Activated CD4-positive, alpha-beta memory T cell treated with anti-CD3 and anti-CD28 coated beads for 36 hours (primary cell): ENCODE results near the gene UTP25. TPM values are rescaled to one million over a fixed set of nuclear protein-coding genes. Genes with fewer than 3 reads are reported as not detected.
"Not testable (repeated sequence)": the region's sequence is repeated elsewhere in the genome, so short reads cannot be mapped to it uniquely, and the experiment has no call there.

Experiments
- CTCF ChIA-PET: fragments of 350-600 bp; sonication (Branson Sonifier 250); formaldehyde crosslinking; loops from one replicate; lab custom pipeline; 2021; ENCODE audit warnings: antibody characterized with exemption, inconsistent platforms; lab: Charles Lee
- POLR2A ChIA-PET: fragments of 350-600 bp; sonication (Branson Sonifier 250); formaldehyde crosslinking; loops from one replicate; lab custom pipeline; 2021; ENCODE audit warnings: antibody characterized with exemption; lab: Charles Lee
- DNase-seq: peaks from one replicate; pipeline ENCODE4 v3.0.0-alpha.2; 2020
- H3K27ac Mint-ChIP-seq: one replicate; pipeline ENCODE4 v1.8.0; 2021; ENCODE audit warnings: mixed read lengths
- H3K27me3 Mint-ChIP-seq: one replicate; pipeline ENCODE4 v1.8.0; 2021; ENCODE audit warnings: mixed read lengths
- H3K36me3 Mint-ChIP-seq: one replicate; pipeline ENCODE4 v1.8.0; 2021; ENCODE audit warnings: mixed read lengths
- H3K4me1 Mint-ChIP-seq: one replicate; pipeline ENCODE4 v1.8.0; 2021; ENCODE audit warnings: low read depth, mixed read lengths
- H3K4me3 Mint-ChIP-seq: one replicate; pipeline ENCODE4 v1.8.0; 2021; ENCODE audit warnings: mild to moderate bottlenecking, mixed read lengths
- H3K9me3 Mint-ChIP-seq: one replicate; pipeline ENCODE4 v1.8.0; 2021; ENCODE audit warnings: mixed read lengths
- intact Hi-C: fragments of 100-400 bp; cut with micrococcal nuclease; formaldehyde crosslinking; loops from one replicate; pipeline ENCODE4 v1.15.1; 2023
- total RNA-seq, 2 experiments: library from RNA; stranded (reverse); gene quantifications; one replicate each; pipeline ENCODE4 v1.2.3, GENCODE V29; 2021

UTP25 gene
- total RNA-seq, 2 experiments from 2014 or later = 6.6 to 7.1 TPM

GRCh38 chr1:209790286-209791193 lies 37.2 kb upstream of the UTP25 start:
- peaks cover 15% of the 10 kb centered on the region for H3K27me3 Mint-ChIP-seq
- no peak overlapping the region for H3K27ac Mint-ChIP-seq
- ChIA-PET POLR2A (no interaction called here), CTCF (interaction anchor here (1.9 kb wide), 1 partner anchor 33 kb away, joined by 6 read pairs; no protein-coding TSS in a partner anchor)
- no peaks in the 10 kb centered on the region for H3K9me3 Mint-ChIP-seq
- H3K4me1 Mint-ChIP-seq = peaks cover 3% of the 10 kb centered on the region
- DNase-seq = no peak
- H3K36me3 Mint-ChIP-seq = no peaks in the 10 kb centered on the region
- H3K4me3 Mint-ChIP-seq = no peak overlapping the region
- intact Hi-C loops = no loop called here

GRCh38 chr1:209791920-209792319 lies 35.9 kb upstream of the UTP25 start:
- no peaks in the 10 kb centered on the region for H3K36me3 Mint-ChIP-seq
- no peak for DNase-seq
- CTCF ChIA-PET = interaction anchor here (1.9 kb wide), 1 partner anchor 31 kb away, joined by 6 read pairs; no protein-coding TSS in a partner anchor
- POLR2A ChIA-PET = no interaction called here
- intact Hi-C loops = no loop called here
- H3K27ac Mint-ChIP-seq = no peak overlapping the region
- H3K4me1 Mint-ChIP-seq = peaks cover 3% of the 10 kb centered on the region
- H3K27me3 Mint-ChIP-seq = peaks cover 16% of the 10 kb centered on the region
- H3K4me3 Mint-ChIP-seq = no peak overlapping the region
- H3K9me3 Mint-ChIP-seq = no peaks in the 10 kb centered on the region

- H3K9me3 Mint-ChIP-seq, H3K4me1 Mint-ChIP-seq, H3K36me3 Mint-ChIP-seq, POLR2A ChIA-PET, DNase-seq, intact Hi-C loops, H3K27ac Mint-ChIP-seq, CTCF ChIA-PET, H3K4me3 Mint-ChIP-seq: not testable (repeated sequence)
- H3K27me3 Mint-ChIP-seq = peaks cover 13% of the 10 kb centered on the region
Measured at GRCh38 chr1:209793711-209794110, 34.1 kb upstream of the UTP25 start.

- Mint-ChIP-seq H3K4me3 (no peak overlapping the region), H3K9me3 (no peaks in the 10 kb centered on the region), H3K36me3 (no peaks in the 10 kb centered on the region), H3K27ac (no peak overlapping the region), H3K27me3 (peaks cover 13% of the 10 kb centered on the region), H3K4me1 (no peaks in the 10 kb centered on the region)
- intact Hi-C loops = no loop called here
- no peak for DNase-seq
- ChIA-PET CTCF (interaction anchor here (1.7 kb wide), 1 partner anchor 25 kb away, joined by 8 read pairs; no protein-coding TSS in a partner anchor), POLR2A (no interaction called here)
Measured at GRCh38 chr1:209797978-209798639, 29.7 kb upstream of the UTP25 start.

- no peak for DNase-seq
- Mint-ChIP-seq H3K27me3 (peaks cover 6% of the 10 kb centered on the region), H3K27ac (no peak overlapping the region), H3K9me3 (no peaks in the 10 kb centered on the region), H3K36me3 (no peaks in the 10 kb centered on the region), H3K4me3 (no peak overlapping the region), H3K4me1 (peaks cover 7% of the 10 kb centered on the region)
- intact Hi-C loops = no loop called here
- ChIA-PET CTCF (interaction anchor here (4.5 kb wide), 1 partner anchor 22 kb away, joined by 29 read pairs; no protein-coding TSS in a partner anchor), POLR2A (no interaction called here)
Measured at GRCh38 chr1:209800984-209801834, 26.6 kb upstream of the UTP25 start.

GRCh38 chr1:209802117-209802779 lies 25.5 kb upstream of the UTP25 start:
- no peak overlapping the region for H3K4me3 Mint-ChIP-seq
- H3K4me1 Mint-ChIP-seq = peaks cover 9% of the 10 kb centered on the region
- no peak overlapping the region for H3K27ac Mint-ChIP-seq
- peaks cover 5% of the 10 kb centered on the region for H3K27me3 Mint-ChIP-seq
- H3K9me3 Mint-ChIP-seq = no peaks in the 10 kb centered on the region
- H3K36me3 Mint-ChIP-seq = no peaks in the 10 kb centered on the region
- CTCF ChIA-PET = interaction anchor here (4.5 kb wide), 1 partner anchor 21 kb away, joined by 29 read pairs; no protein-coding TSS in a partner anchor
- no peak for DNase-seq
- POLR2A ChIA-PET = no interaction called here
- intact Hi-C loops = no loop called here

- no peaks in the 10 kb centered on the region for H3K36me3 Mint-ChIP-seq
- peaks cover 9% of the 10 kb centered on the region for H3K4me1 Mint-ChIP-seq
- ChIA-PET CTCF (interaction anchor here (4.5 kb wide), 1 partner anchor 20 kb away, joined by 29 read pairs; no protein-coding TSS in a partner anchor), POLR2A (no interaction called here)
- H3K27me3 Mint-ChIP-seq = peaks cover 5% of the 10 kb centered on the region
- no peak overlapping the region for H3K4me3 Mint-ChIP-seq
- no peak for DNase-seq
- no peaks in the 10 kb centered on the region for H3K9me3 Mint-ChIP-seq
- intact Hi-C loops = no loop called here
- H3K27ac Mint-ChIP-seq = no peak overlapping the region
Measured at GRCh38 chr1:209802780-209803152, 25.0 kb upstream of the UTP25 start.

- peaks cover 5% of the 10 kb centered on the region for H3K27me3 Mint-ChIP-seq
- no peak for DNase-seq
- ChIA-PET POLR2A (interaction anchor here (0.6 kb wide), 1 partner anchor 138 kb away, joined by 3 read pairs; no protein-coding TSS in a partner anchor), CTCF (no interaction called here)
- H3K4me3 Mint-ChIP-seq = no peak overlapping the region
- H3K36me3 Mint-ChIP-seq = no peaks in the 10 kb centered on the region
- no peaks in the 10 kb centered on the region for H3K9me3 Mint-ChIP-seq
- no peak overlapping the region for H3K27ac Mint-ChIP-seq
- H3K4me1 Mint-ChIP-seq = peaks cover 9% of the 10 kb centered on the region
- intact Hi-C loops = no loop called here
Measured at GRCh38 chr1:209803568-209803967, 24.2 kb upstream of the UTP25 start.

GRCh38 chr1:209805341-209805781 lies 22.4 kb upstream of the UTP25 start:
- no peak for DNase-seq
- Mint-ChIP-seq H3K36me3 (no peaks in the 10 kb centered on the region), H3K4me3 (peak overlapping the region; percentile 75), H3K9me3 (no peaks in the 10 kb centered on the region), H3K27ac (no peak overlapping the region), H3K27me3 (peaks cover 5% of the 10 kb centered on the region), H3K4me1 (peaks cover 9% of the 10 kb centered on the region)
- POLR2A ChIA-PET = no interaction called here
- CTCF ChIA-PET = interaction anchor here (1.1 to 1.4 kb wide), 2 partner anchors 18 to 55 kb away, joined by 3 to 8 read pairs; no protein-coding TSS in a partner anchor
- intact Hi-C loops = no loop called here

- Mint-ChIP-seq H3K27me3 (peaks cover 5% of the 10 kb centered on the region), H3K4me3 (peak within 1 kb of the TSS; percentile 75), H3K36me3 (no peaks in the 10 kb centered on the region), H3K27ac (peak within 1 kb of the TSS; percentile 55), H3K9me3 (no peaks in the 10 kb centered on the region), H3K4me1 (peaks cover 9% of the 10 kb centered on the region)
- intact Hi-C loops = loop anchor here (1.0 kb wide), 1 partner anchor 22 kb away; the partner anchor contains the start of gene C1orf74
- CTCF ChIA-PET = interaction anchor here (1.1 to 5.4 kb wide), 3 partner anchors 17 to 54 kb away, joined by 3 to 52 read pairs (median 8); no protein-coding TSS in a partner anchor
- POLR2A ChIA-PET = no interaction called here
- DNase-seq = peak; percentile 73
Measured at GRCh38 chr1:209805875-209806760, 21.7 kb upstream of the UTP25 start, which contains the start of gene IRF6. Gene IRF6, minus strand, starts transcription at chr1:209806142. Its CDS starts 4,729 bp downstream, at chr1:209801413.
